Psoas muscle (tissue), 8 donors: ENCODE data around the gene TENM4. TPM values are rescaled to one million over a fixed set of nuclear protein-coding genes. Genes with fewer than 3 reads are reported as not detected.

Experiments used
- ATAC-seq, 4 donors: fragments of 200-7000 bp; cut with Tn5 transposase; one replicate each; pipeline ENCODE4 v1.9.1; 2020; ENCODE audit warnings: moderate library complexity in 3 of 4, mild to moderate bottlenecking in 2 of 4
- DNase-seq, 2 donors: peaks; one replicate each; pipeline ENCODE4 v3.0.0-alpha.2; 2020
- H3K27ac ChIP-seq: fragments of 200-600 bp; one replicate; pipeline ENCODE4 v1.8.0; 2022
- H3K27me3 ChIP-seq, 3 donors: fragments of 200-600 bp in 1 of 3; one replicate each; pipeline versions ENCODE4 v1.6.1 to v1.8.0; 2013 to 2022; ENCODE audit warnings: low read length in 2 of 3, mild to moderate bottlenecking in 2 of 3, moderate library complexity in 1 of 3; ENCODE audit not compliant: insufficient read depth in 3 of 3
- H3K36me3 ChIP-seq, 2 donors: fragments of 200-600 bp in 1 of 2; one replicate each; pipeline versions ENCODE4 v1.6.1 to v1.8.0; 2013 to 2022; ENCODE audit warnings: low read depth in 1 of 2, mild to moderate bottlenecking in 1 of 2, moderate library complexity in 1 of 2; ENCODE audit not compliant: insufficient read depth in 1 of 2
- H3K4me1 ChIP-seq: fragments of 200-600 bp; one replicate; pipeline ENCODE4 v1.8.0; 2022
- H3K4me3 ChIP-seq: fragments of 200-600 bp; one replicate; pipeline ENCODE4 v1.8.0; 2022; ENCODE audit warnings: mild to moderate bottlenecking
- H3K9me3 ChIP-seq: fragments of 200-600 bp; one replicate; pipeline ENCODE4 v1.8.0; 2022
- CTCF ChIP-seq: fragments of 200-600 bp; IDR thresholded peaks from one replicate; pipeline ENCODE4 v1.8.0; 2022; ENCODE audit warnings: antibody characterized with exemption
- WGBS, 3 donors: extraction: QIAGEN DNeasy Blood & Tissue Kit; methylation state at CpG; one replicate each; pipeline versions ENCODE4 v1.1.6 to v1.1.7; 2013; 5-methylcytosine and 5-hydroxymethylcytosine counted together
- intact Hi-C, 2 donors: fragments of 100-400 bp; cut with DNase I; formaldehyde crosslinking; loops; one replicate each; pipeline versions ENCODE4 v1.11.0 to v1.14.2; 2022
- polyA plus RNA-seq, 3 donors: library from polyadenylated mRNA; stranded (reverse); fragments of 200-250 nt; gene quantifications; one replicate each; pipeline ENCODE4 v1.2.3, GENCODE V29; 2013
- total RNA-seq, 4 donors: library from RNA; stranded (reverse); fragmentation: NEBNext Ultra II Directional in 2 of 4; extraction: Animal tissue kit (Norgen Biotek cat#: 25700) in 2 of 4; gene quantifications; one replicate each; pipeline versions ENCODE4 v1.2.1 to v1.2.4, GENCODE V29; 2021 to 2023
- donor health status: healthy with polysubstance abuse.
- donor health status: DM: no; HTN: no; CAD: no; lungs with moderate emphysema.
- donor health status: Bipolar disorder and iron deficiency.
- donor health status: healthy.
- donor health status: DM: yes; HTN: yes; CAD: no.
- donor health status: DM: no; HTN: no; CAD: no.
- donor health status: DM: no; HTN: no; CAD: no.
- donor health status: DM: yes; HTN: yes; CAD: no.

The TENM4 gene
- total and polyA plus RNA-seq, 7 donors, result 0.05 to 1.7 (median 0.48) TPM

DNA sequence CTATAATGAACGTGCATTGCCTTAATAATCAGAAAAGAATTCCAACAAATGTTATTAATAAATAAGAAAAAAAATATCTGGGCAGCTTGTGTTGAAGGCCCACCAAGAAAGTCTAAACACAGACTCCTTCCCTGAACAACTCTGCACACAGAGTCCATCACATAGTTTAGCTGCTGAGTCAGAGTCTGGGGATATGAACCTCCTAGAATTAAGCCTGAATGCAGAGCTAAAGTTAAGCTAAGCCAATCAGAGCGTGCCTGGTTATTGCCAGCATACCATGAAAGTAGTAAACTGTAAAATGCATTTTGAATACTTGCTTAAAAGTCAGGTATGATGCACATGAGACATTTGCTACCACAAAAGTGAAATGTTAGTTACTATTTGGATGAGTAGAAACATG lies 25.6 kb upstream of the TENM4 start:
- DNase-seq (no peak), ATAC-seq (no peak)
- no peak for TF ChIP-seq CTCF
- Histone ChIP-seq H3K27me3 (no peaks in the 10 kb centered on the region), H3K4me3 (no peak overlapping the region), H3K4me1 (no peaks in the 10 kb centered on the region), H3K9me3 (no peaks in the 10 kb centered on the region), H3K27ac (no peak overlapping the region), H3K36me3 (no peaks in the 10 kb centered on the region)
- intact Hi-C loops, result no loop called here
- 62 to 66% (median 62%) methylated on average over 2 of the region's 2 CpGs for WGBS, 3 donors

GRCh38 chr11:79465160-79465559 lies 24.3 kb upstream of the TENM4 start:
- no peak for TF ChIP-seq CTCF
- 97 to 98% (median 97%) methylated on average over 2 of the region's 2 CpGs for WGBS, 3 donors

DNA sequence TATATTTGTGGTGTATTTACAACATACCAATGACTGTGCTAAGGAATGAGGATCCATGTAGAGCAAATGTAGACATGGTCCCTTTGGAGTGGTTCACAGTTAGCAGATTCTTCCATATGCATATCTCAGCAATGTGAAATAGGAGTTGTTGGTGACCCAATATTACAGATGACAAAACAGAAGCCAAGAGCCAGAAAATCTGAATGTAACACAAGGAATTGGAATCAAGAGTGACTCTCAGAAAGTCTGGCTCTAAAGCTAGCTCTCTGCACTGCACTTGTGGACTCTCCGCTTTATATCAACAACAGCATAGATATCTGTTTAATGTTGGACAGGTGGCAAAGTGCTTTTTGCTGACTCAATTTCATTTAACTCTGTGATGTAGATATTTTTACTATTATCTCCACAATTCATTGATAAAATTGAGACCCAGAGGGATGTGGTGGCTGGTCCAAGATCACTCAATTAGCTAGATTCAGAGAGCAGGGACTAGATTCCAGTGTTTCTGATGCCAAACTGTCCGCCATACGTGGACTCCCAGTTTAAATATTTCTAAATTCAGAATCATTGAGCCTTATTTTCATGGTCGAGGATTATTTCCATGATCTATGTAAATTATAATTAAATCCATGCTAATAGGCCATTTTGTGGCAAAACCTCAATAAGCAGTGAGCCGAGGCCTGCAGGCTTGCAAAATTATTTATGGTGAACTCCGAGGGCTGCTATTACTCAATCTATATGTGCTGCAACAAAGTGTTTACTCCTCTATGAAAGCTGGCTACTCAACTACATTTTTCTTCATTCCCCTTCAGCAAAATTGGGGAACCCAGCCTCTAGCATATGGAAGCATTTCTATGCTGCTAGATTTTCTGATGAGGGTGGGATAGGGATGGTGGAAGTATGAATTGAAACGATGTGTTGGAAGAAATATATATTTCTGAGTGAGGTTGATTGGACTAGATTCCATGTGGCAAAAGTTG lies 21.1 kb upstream of the TENM4 start:
- ATAC-seq, result no peak
- intact Hi-C loops, result no loop called here

More at GRCh38 chr11:79465160-79465559, 24.3 kb upstream of the TENM4 start:
- no peak for ATAC-seq
- no peak for DNase-seq
- Histone ChIP-seq H3K4me1 (no peaks in the 10 kb centered on the region), H3K27ac (no peak overlapping the region), H3K4me3 (no peak overlapping the region), H3K27me3 (no peaks in the 10 kb centered on the region), H3K9me3 (no peaks in the 10 kb centered on the region), H3K36me3 (no peaks in the 10 kb centered on the region)
- intact Hi-C loops, result no loop called here

GRCh38 chr11:79461144-79461543 lies 20.3 kb upstream of the TENM4 start:
- no peak for ATAC-seq
- DNase-seq, result no peak
- H3K4me3 ChIP-seq, result no peak overlapping the region
- H3K27ac ChIP-seq, result no peak overlapping the region
- H3K9me3 ChIP-seq, result no peaks in the 10 kb centered on the region
- H3K4me1 ChIP-seq, result no peaks in the 10 kb centered on the region
- H3K36me3 ChIP-seq, result no peaks in the 10 kb centered on the region
- no peaks in the 10 kb centered on the region for H3K27me3 ChIP-seq
- WGBS, 3 donors, result 29 to 36% (median 33%) methylated on average over 2 of the region's 2 CpGs
- intact Hi-C loops, result no loop called here
- TF ChIP-seq CTCF, result no peak

More for the DNA sequence above, 21.1 kb upstream of the TENM4 start:
- Histone ChIP-seq H3K4me3 (no peak overlapping the region), H3K9me3 (no peaks in the 10 kb centered on the region), H3K27ac (no peak overlapping the region), H3K27me3 (no peaks in the 10 kb centered on the region), H3K4me1 (no peaks in the 10 kb centered on the region), H3K36me3 (no peaks in the 10 kb centered on the region)
- 87 to 93% (median 89%) methylated on average over 7 of the region's 7 CpGs for WGBS, 3 donors
- no peak for DNase-seq
- TF ChIP-seq CTCF, result no peak
